ENCODE results near the gene MYT1.

DNA sequence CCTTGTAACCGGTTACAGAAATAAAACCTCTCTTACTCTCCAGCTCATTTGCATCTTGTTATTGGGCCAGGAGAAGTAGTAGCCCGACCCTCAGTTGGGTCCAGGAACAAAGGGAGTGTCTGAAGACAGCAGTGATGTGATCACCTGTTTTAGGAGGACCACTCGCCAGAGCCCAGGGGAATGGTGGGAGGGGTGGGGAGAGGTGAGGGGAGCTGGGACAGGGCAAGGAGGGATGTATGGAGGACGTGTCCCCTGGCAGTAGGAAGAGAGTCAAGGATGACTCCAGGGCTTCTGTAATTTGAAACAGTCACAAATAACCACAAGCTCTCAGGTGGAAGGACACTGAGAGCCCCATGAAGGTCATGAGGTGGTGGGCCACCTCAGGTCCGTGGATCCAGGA is 89.9 kb downstream of the MYT1 start:
- no peak for TF ChIP-seq POLR2A (IDR thresholded peaks at IDR 0.05; ENCODE audit: low read depth, low read length)
- TF ChIP-seq POLR2AphosphoS5 (IDR thresholded peaks at IDR 0.05; ENCODE audit: low read depth, low read length) = no peak
